ENCODE results near the gene ITM2C.

DNA sequence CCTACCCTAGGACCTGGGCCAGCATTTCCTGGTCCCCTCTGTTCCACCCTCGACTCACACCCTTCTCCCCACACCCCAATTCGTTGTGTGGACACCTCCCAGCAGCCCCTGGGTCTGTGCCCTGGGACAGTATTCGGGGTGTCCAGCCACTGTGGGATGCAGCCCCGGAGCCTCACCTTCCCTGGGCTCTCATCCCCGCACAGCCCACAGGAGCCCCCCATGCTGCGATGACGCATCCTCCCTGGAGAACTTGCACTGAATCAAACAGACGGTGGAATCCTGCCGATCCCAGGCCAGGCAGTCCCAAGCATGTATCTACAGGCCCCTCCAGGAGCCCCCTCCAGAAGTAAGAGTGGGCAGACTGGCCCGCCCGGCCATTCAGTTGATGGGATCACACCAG, 9.7 kb downstream of the ITM2C start:
- TF ChIP-seq, protein P1, sequence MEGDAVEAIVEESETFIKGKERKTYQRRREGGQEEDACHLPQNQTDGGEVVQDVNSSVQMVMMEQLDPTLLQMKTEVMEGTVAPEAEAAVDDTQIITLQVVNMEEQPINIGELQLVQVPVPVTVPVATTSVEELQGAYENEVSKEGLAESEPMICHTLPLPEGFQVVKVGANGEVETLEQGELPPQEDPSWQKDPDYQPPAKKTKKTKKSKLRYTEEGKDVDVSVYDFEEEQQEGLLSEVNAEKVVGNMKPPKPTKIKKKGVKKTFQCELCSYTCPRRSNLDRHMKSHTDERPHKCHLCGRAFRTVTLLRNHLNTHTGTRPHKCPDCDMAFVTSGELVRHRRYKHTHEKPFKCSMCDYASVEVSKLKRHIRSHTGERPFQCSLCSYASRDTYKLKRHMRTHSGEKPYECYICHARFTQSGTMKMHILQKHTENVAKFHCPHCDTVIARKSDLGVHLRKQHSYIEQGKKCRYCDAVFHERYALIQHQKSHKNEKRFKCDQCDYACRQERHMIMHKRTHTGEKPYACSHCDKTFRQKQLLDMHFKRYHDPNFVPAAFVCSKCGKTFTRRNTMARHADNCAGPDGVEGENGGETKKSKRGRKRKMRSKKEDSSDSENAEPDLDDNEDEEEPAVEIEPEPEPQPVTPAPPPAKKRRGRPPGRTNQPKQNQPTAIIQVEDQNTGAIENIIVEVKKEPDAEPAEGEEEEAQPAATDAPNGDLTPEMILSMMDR (conservative IDR thresholded peaks at IDR 0.05; ENCODE audit: low read length), result no peak
- no peak for TF ChIP-seq EZH2phosphoT487 (IDR thresholded peaks at IDR 0.05; ENCODE audit: borderline replicate concordance)
